ENCODE measurements around the gene OR51A4.

DNA sequence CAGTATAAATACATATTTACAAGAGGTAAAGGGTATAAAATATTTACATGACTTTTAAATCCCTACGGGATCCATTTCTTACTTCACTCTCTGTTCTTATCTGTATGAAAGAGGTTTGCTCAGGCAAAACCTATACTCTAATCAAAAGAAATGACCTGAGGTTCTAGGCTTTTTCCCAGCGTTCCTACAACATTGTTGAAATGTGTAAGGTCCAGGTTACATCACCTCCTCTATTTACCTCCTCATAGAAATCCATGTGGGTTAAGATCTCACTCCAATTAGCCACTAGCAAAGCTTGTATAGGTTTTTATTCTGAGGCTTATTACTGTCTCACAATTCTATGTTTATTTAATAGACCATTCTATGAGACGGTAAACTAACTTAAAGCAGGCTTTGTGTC lies 35.3 kb upstream of the OR51A4 start:
- TF ChIP-seq, protein P1, sequence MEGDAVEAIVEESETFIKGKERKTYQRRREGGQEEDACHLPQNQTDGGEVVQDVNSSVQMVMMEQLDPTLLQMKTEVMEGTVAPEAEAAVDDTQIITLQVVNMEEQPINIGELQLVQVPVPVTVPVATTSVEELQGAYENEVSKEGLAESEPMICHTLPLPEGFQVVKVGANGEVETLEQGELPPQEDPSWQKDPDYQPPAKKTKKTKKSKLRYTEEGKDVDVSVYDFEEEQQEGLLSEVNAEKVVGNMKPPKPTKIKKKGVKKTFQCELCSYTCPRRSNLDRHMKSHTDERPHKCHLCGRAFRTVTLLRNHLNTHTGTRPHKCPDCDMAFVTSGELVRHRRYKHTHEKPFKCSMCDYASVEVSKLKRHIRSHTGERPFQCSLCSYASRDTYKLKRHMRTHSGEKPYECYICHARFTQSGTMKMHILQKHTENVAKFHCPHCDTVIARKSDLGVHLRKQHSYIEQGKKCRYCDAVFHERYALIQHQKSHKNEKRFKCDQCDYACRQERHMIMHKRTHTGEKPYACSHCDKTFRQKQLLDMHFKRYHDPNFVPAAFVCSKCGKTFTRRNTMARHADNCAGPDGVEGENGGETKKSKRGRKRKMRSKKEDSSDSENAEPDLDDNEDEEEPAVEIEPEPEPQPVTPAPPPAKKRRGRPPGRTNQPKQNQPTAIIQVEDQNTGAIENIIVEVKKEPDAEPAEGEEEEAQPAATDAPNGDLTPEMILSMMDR (conservative IDR thresholded peaks at IDR 0.05) = no peak
- TF ChIP-seq ZFX (IDR thresholded peaks at IDR 0.05) = no peak

Measured in C4-2B (cell line).